GM23338 (cell line): ENCODE data around the gene SOX11. TPM values are rescaled to one million over a fixed set of nuclear protein-coding genes. Genes with fewer than 3 reads are reported as not detected.
A peak's percentile ranks its signal among the peaks of the same experiment; 100 is the strongest.

Source experiments
- ATAC-seq: fragments of 200-7000 bp; cut with Tn5 transposase; 3 replicates; pipeline ENCODE4 v1.9.1; 2020
- DNase-seq: peaks from one replicate; pipeline ENCODE4 v3.0.0-alpha.2; 2015; ENCODE audit warnings: low spot score
- H2AFZ ChIP-seq: fragments of 200-600 bp; sonication (generic); 2 replicates; pipeline ENCODE4 v1.8.0; 2016; ENCODE audit warnings: antibody characterized with exemption, mild to moderate bottlenecking, moderate library complexity
- H3F3A ChIP-seq: fragments of 200-600 bp; sonication (generic); replicated peaks from 2 replicates; pipeline ENCODE4 v1.8.0; 2017; ENCODE audit warnings: antibody characterized with exemption, mixed run types, low read depth
- H3K27ac ChIP-seq: fragments of 200-600 bp; sonication (generic); 2 replicates; pipeline ENCODE4 v1.6.1; 2016; ENCODE audit warnings: low read depth
- H3K27me3 ChIP-seq: fragments of 200-600 bp; sonication (generic); 2 replicates; pipeline ENCODE4 v1.8.0; 2016; ENCODE audit warnings: mild to moderate bottlenecking, mixed run types, moderate library complexity; ENCODE audit not compliant: insufficient read depth
- H3K36me3 ChIP-seq: fragments of 200-600 bp; sonication (generic); 2 replicates; pipeline ENCODE4 v1.8.0; 2016; ENCODE audit warnings: mild to moderate bottlenecking; ENCODE audit not compliant: insufficient read depth
- H3K4me1 ChIP-seq: fragments of 200-600 bp; sonication (generic); 2 replicates; pipeline ENCODE4 v1.8.0; 2016; ENCODE audit warnings: mild to moderate bottlenecking, moderate library complexity; ENCODE audit not compliant: insufficient read depth
- H3K4me2 ChIP-seq: fragments of 200-600 bp; sonication (generic); 2 replicates; pipeline ENCODE4 v1.7.1; 2017; ENCODE audit warnings: mixed run types
- H3K4me3 ChIP-seq: fragments of 200-600 bp; sonication (generic); 2 replicates; pipeline ENCODE4 v1.6.1; 2016; ENCODE audit warnings: mixed run types
- H3K79me2 ChIP-seq: fragments of 200-600 bp; sonication (generic); replicated peaks from 2 replicates; pipeline ENCODE4 v1.8.0; 2017; ENCODE audit warnings: mild to moderate bottlenecking; ENCODE audit not compliant: insufficient read depth
- H3K9me2 ChIP-seq: fragments of 200-600 bp; sonication (generic); 2 replicates; pipeline ENCODE4 v1.8.0; 2017; ENCODE audit not compliant: insufficient read depth
- H4K20me1 ChIP-seq: fragments of 200-600 bp; sonication (generic); replicated peaks from 2 replicates; pipeline ENCODE4 v1.8.0; 2017; ENCODE audit warnings: mild to moderate bottlenecking; ENCODE audit not compliant: insufficient read depth
- H3K27ac Mint-ChIP-seq: 2 replicates; pipeline ENCODE4 v1.8.0; 2020; ENCODE audit warnings: inconsistent platforms, mild to moderate bottlenecking, moderate library complexity, mixed read lengths
- H3K27me3 Mint-ChIP-seq: 3 replicates; pipeline ENCODE4 v1.8.0; 2022; ENCODE audit warnings: low read depth, mild to moderate bottlenecking, moderate library complexity, mixed read lengths, inconsistent platforms; ENCODE audit not compliant: insufficient read depth, poor library complexity
- H3K36me3 Mint-ChIP-seq: 3 replicates; pipeline ENCODE4 v1.8.0; 2021; ENCODE audit warnings: low read depth, mild to moderate bottlenecking, inconsistent platforms, moderate library complexity, mixed read lengths
- H3K4me1 Mint-ChIP-seq: 3 replicates; pipeline ENCODE4 v1.8.0; 2020; ENCODE audit warnings: mild to moderate bottlenecking, inconsistent platforms, mixed read lengths
- H3K4me3 Mint-ChIP-seq: 3 replicates; pipeline ENCODE4 v1.8.0; 2021; ENCODE audit warnings: moderate library complexity, mild to moderate bottlenecking, inconsistent platforms, mixed read lengths
- H3K9me3 Mint-ChIP-seq: 3 replicates; pipeline ENCODE4 v1.8.0; 2020; ENCODE audit warnings: moderate library complexity, mild to moderate bottlenecking, inconsistent platforms, mixed read lengths
- CREB1 ChIP-seq: fragments of 250-450 bp; sonication (Bioruptor Pico); IDR thresholded peaks from 2 replicates; pipeline ENCODE4 v1.5.0; 2020; ENCODE audit warnings: low read depth, mild to moderate bottlenecking, moderate library complexity
- EZH2 ChIP-seq: fragments of 200-600 bp; sonication (generic); IDR thresholded peaks from one replicate; pipeline ENCODE4 v1.8.0; 2017; ENCODE audit warnings: antibody characterized with exemption, mild to moderate bottlenecking, low read depth; ENCODE audit not compliant: unreplicated experiment
- EZH2phosphoT487 ChIP-seq: fragments of 200-600 bp; sonication (generic); IDR thresholded peaks from one replicate; pipeline ENCODE4 v1.8.1; 2018; ENCODE audit warnings: antibody characterized with exemption; ENCODE audit not compliant: unreplicated experiment
- POLR2AphosphoS5 ChIP-seq: IDR thresholded peaks from 2 replicates; pipeline ENCODE4 v1.6.1; 2016; ENCODE audit warnings: antibody characterized with exemption, low read depth
- STAT1 ChIP-seq: IDR thresholded peaks from one replicate; pipeline ENCODE4 v1.6.1; 2016; ENCODE audit warnings: antibody characterized with exemption; ENCODE audit not compliant: unreplicated experiment
- polyA plus RNA-seq: library from polyadenylated mRNA; unstranded; fragments of >200 nt; fragmentation: Nextera tagmentation; extraction: Ambion mirVana; gene quantifications from 2 replicates; pipeline ENCODE4 v1.2.1, GENCODE V29; 2016
- total RNA-seq: library from RNA; depleted of rRNA; stranded (reverse); fragments of >200 nt; shearing (Covaris generic); gene quantifications from 2 replicates; pipeline ENCODE4 v1.2.3, GENCODE V29; 2014
- TF ChIP-seq, protein P1 (sequence below), 2 experiments: fragments of 200-600 bp in 1 of 2; sonication (generic) in 1 of 2; conservative IDR thresholded peaks; 2 replicates each; pipeline versions ENCODE4 v1.5.1 to v1.6.1; 2016 to 2017; ENCODE audit warnings: antibody characterized with exemption in 2 of 2, low read depth in 2 of 2, mild to moderate bottlenecking in 2 of 2, moderate library complexity in 1 of 2
- TF ChIP-seq, protein P2 (sequence below): fragments of 250-450 bp; sonication (Bioruptor Pico); IDR thresholded peaks from 2 replicates; pipeline ENCODE4 v1.5.0; 2020; ENCODE audit warnings: mild to moderate bottlenecking, moderate library complexity
- TF ChIP-seq, protein P3 (sequence below): IDR thresholded peaks from one replicate; pipeline ENCODE4 v1.6.1; 2018; ENCODE audit warnings: antibody characterized with exemption; ENCODE audit not compliant: unreplicated experiment

Gene SOX11
- total and polyA plus RNA-seq, 2 experiments from 2014 or later = 26.5 to 33.2 TPM

- TF ChIP-seq EZH2 (no peak), CREB1 (CRISPR knock-in tag) (no peak), EZH2phosphoT487 (no peak)
- TF ChIP-seq, protein P1, sequence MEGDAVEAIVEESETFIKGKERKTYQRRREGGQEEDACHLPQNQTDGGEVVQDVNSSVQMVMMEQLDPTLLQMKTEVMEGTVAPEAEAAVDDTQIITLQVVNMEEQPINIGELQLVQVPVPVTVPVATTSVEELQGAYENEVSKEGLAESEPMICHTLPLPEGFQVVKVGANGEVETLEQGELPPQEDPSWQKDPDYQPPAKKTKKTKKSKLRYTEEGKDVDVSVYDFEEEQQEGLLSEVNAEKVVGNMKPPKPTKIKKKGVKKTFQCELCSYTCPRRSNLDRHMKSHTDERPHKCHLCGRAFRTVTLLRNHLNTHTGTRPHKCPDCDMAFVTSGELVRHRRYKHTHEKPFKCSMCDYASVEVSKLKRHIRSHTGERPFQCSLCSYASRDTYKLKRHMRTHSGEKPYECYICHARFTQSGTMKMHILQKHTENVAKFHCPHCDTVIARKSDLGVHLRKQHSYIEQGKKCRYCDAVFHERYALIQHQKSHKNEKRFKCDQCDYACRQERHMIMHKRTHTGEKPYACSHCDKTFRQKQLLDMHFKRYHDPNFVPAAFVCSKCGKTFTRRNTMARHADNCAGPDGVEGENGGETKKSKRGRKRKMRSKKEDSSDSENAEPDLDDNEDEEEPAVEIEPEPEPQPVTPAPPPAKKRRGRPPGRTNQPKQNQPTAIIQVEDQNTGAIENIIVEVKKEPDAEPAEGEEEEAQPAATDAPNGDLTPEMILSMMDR (conservative IDR thresholded peaks at IDR 0.05; ENCODE audit: low read depth in 2 of 2) = no peak
Measured at GRCh38 chr2:5723791-5724735, 31.9 kb downstream of the SOX11 start (continued).

DNA sequence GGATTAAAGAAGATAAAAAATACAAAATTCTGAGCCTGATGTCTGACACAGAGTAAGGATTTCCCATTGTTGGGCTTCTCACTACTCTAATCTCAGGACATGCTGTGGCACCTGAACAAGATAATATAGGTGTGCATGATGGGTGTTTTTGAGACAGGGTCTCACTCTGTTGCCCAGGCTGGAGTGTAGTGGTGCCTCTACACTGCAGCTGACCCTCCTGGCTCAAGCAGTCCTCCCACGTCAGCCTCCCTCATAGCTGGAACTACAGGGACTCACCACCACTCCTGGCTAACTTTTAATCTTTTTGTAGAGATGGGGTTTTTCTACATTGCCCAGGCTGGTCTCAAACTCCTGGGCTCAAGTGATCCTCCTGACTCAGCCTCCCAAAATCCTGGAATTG, 32.9 kb downstream of the SOX11 start:
- Histone ChIP-seq H4K20me1 (no peaks in the 10 kb centered on the region), H3K4me3 (peak overlapping the region; percentile 42), H2AFZ (no peak overlapping the region), H3F3A (0 out of 2 replicates have a peak, but pooled peaks cover 5% of the 10 kb centered on the region), H3K9me2 (no peaks in the 10 kb centered on the region; the same call in 1 of the 2 replicates), H3K27ac (peak overlapping the region; percentile 99), H3K4me2 (peak overlapping the region; percentile 69), H3K4me1 (peaks cover 6% of the 10 kb centered on the region), H3K79me2 (no peaks in the 10 kb centered on the region), H3K27me3 (no peaks in the 10 kb centered on the region), H3K36me3 (no peaks in the 10 kb centered on the region)
- peak overlapping the region; percentile 83; the same call in 2 of the 3 replicates for H3K4me3 Mint-ChIP-seq
- DNase-seq (no peak), ATAC-seq (no peak)
- peaks cover 43% of the 10 kb centered on the region for H3K4me1 Mint-ChIP-seq
- peak overlapping the region; percentile 96 for H3K27ac Mint-ChIP-seq
- H3K9me3 Mint-ChIP-seq = 0 out of 3 replicates have a peak, but pooled peaks cover 3% of the 10 kb centered on the region
- peaks cover 2% of the 10 kb centered on the region for H3K27me3 Mint-ChIP-seq
- TF ChIP-seq STAT1 = no peak
- TF ChIP-seq EZH2 = no peak
- TF ChIP-seq POLR2AphosphoS5 = no peak
- no peak for TF ChIP-seq CREB1 (CRISPR knock-in tag)
- TF ChIP-seq, protein P2, sequence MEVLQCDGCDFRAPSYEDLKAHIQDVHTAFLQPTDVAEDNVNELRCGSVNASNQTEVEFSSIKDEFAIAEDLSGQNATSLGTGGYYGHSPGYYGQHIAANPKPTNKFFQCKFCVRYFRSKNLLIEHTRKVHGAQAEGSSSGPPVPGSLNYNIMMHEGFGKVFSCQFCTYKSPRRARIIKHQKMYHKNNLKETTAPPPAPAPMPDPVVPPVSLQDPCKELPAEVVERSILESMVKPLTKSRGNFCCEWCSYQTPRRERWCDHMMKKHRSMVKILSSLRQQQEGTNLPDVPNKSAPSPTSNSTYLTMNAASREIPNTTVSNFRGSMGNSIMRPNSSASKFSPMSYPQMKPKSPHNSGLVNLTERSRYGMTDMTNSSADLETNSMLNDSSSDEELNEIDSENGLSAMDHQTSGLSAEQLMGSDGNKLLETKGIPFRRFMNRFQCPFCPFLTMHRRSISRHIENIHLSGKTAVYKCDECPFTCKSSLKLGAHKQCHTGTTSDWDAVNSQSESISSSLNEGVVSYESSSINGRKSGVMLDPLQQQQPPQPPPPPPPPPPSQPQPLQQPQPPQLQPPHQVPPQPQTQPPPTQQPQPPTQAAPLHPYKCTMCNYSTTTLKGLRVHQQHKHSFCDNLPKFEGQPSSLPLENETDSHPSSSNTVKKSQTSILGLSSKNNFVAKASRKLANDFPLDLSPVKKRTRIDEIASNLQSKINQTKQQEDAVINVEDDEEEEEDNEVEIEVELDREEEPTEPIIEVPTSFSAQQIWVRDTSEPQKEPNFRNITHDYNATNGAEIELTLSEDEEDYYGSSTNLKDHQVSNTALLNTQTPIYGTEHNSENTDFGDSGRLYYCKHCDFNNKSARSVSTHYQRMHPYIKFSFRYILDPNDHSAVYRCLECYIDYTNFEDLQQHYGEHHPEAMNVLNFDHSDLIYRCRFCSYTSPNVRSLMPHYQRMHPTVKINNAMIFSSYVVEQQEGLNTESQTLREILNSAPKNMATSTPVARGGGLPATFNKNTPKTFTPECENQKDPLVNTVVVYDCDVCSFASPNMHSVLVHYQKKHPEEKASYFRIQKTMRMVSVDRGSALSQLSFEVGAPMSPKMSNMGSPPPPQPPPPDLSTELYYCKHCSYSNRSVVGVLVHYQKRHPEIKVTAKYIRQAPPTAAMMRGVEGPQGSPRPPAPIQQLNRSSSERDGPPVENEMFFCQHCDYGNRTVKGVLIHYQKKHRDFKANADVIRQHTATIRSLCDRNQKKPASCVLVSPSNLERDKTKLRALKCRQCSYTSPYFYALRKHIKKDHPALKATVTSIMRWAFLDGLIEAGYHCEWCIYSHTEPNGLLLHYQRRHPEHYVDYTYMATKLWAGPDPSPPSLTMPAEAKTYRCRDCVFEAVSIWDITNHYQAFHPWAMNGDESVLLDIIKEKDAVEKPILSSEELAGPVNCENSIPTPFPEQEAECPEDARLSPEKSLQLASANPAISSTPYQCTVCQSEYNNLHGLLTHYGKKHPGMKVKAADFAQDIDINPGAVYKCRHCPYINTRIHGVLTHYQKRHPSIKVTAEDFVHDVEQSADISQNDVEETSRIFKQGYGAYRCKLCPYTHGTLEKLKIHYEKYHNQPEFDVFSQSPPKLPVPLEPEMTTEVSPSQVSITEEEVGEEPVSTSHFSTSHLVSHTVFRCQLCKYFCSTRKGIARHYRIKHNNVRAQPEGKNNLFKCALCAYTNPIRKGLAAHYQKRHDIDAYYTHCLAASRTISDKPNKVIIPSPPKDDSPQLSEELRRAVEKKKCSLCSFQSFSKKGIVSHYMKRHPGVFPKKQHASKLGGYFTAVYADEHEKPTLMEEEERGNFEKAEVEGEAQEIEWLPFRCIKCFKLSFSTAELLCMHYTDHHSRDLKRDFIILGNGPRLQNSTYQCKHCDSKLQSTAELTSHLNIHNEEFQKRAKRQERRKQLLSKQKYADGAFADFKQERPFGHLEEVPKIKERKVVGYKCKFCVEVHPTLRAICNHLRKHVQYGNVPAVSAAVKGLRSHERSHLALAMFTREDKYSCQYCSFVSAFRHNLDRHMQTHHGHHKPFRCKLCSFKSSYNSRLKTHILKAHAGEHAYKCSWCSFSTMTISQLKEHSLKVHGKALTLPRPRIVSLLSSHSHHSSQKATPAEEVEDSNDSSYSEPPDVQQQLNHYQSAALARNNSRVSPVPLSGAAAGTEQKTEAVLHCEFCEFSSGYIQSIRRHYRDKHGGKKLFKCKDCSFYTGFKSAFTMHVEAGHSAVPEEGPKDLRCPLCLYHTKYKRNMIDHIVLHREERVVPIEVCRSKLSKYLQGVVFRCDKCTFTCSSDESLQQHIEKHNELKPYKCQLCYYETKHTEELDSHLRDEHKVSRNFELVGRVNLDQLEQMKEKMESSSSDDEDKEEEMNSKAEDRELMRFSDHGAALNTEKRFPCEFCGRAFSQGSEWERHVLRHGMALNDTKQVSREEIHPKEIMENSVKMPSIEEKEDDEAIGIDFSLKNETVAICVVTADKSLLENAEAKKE (CRISPR knock-in tag) = no peak
- TF ChIP-seq, protein P1 (conservative IDR thresholded peaks at IDR 0.05; ENCODE audit: low read depth in 2 of 2) = no peak
- TF ChIP-seq, protein P3, sequence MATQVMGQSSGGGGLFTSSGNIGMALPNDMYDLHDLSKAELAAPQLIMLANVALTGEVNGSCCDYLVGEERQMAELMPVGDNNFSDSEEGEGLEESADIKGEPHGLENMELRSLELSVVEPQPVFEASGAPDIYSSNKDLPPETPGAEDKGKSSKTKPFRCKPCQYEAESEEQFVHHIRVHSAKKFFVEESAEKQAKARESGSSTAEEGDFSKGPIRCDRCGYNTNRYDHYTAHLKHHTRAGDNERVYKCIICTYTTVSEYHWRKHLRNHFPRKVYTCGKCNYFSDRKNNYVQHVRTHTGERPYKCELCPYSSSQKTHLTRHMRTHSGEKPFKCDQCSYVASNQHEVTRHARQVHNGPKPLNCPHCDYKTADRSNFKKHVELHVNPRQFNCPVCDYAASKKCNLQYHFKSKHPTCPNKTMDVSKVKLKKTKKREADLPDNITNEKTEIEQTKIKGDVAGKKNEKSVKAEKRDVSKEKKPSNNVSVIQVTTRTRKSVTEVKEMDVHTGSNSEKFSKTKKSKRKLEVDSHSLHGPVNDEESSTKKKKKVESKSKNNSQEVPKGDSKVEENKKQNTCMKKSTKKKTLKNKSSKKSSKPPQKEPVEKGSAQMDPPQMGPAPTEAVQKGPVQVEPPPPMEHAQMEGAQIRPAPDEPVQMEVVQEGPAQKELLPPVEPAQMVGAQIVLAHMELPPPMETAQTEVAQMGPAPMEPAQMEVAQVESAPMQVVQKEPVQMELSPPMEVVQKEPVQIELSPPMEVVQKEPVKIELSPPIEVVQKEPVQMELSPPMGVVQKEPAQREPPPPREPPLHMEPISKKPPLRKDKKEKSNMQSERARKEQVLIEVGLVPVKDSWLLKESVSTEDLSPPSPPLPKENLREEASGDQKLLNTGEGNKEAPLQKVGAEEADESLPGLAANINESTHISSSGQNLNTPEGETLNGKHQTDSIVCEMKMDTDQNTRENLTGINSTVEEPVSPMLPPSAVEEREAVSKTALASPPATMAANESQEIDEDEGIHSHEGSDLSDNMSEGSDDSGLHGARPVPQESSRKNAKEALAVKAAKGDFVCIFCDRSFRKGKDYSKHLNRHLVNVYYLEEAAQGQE = no peak
- peaks cover 8% of the 10 kb centered on the region for H3K36me3 Mint-ChIP-seq
